Coronary artery (tissue), 2 donors: ENCODE results near the gene GDAP2.

ENCODE experiments used
- DNase-seq: peaks from one replicate; pipeline ENCODE4 v3.0.0-alpha.2; 2017; ENCODE audit warnings: low spot score
- H3K27ac ChIP-seq, 2 donors: fragments of 200-600 bp; sonication (generic); one replicate each; pipeline ENCODE4 v1.5.1; 2016 to 2019
- H3K4me3 ChIP-seq: fragments of 200-600 bp; sonication (generic); 2 replicates; pipeline ENCODE4 v1.5.1; 2016; ENCODE audit warnings: mild to moderate bottlenecking, moderate library complexity
- TF ChIP-seq, protein P1 (sequence below): fragments of 200-600 bp; sonication (generic); IDR thresholded peaks from one replicate; pipeline ENCODE4 v1.5.1; 2019; ENCODE audit warnings: antibody characterized with exemption

The GDAP2 gene

DNA sequence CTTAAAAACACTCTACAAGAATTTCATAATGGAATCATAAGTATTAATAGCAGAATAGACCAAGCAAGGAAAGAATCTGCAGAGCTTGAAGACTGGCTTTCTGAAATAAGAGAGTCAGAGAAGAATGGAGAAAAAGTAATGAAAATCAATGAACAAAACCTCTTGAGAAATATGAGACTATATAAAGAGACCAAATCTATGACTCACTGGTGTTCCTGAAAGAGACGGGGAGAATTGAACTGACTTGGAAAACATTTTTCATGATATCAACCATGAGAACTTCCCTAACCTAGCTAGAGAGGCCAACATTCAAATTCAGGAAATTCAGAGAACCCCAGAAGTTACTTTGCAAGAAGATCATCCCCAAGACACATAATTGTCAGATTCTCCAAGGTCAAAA lies 85.6 kb downstream of the GDAP2 start:
- Histone ChIP-seq H3K27ac (no peak overlapping the region), H3K4me3 (no peak overlapping the region)
- DNase-seq = no peak
- TF ChIP-seq, protein P1, sequence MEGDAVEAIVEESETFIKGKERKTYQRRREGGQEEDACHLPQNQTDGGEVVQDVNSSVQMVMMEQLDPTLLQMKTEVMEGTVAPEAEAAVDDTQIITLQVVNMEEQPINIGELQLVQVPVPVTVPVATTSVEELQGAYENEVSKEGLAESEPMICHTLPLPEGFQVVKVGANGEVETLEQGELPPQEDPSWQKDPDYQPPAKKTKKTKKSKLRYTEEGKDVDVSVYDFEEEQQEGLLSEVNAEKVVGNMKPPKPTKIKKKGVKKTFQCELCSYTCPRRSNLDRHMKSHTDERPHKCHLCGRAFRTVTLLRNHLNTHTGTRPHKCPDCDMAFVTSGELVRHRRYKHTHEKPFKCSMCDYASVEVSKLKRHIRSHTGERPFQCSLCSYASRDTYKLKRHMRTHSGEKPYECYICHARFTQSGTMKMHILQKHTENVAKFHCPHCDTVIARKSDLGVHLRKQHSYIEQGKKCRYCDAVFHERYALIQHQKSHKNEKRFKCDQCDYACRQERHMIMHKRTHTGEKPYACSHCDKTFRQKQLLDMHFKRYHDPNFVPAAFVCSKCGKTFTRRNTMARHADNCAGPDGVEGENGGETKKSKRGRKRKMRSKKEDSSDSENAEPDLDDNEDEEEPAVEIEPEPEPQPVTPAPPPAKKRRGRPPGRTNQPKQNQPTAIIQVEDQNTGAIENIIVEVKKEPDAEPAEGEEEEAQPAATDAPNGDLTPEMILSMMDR = no peak

GRCh38 chr1:117842408-117843170 lies 86.8 kb downstream of the GDAP2 start:
- H3K27ac ChIP-seq = no peak overlapping the region
- no peak for DNase-seq
- TF ChIP-seq, protein P1 = no peak
- H3K4me3 ChIP-seq = no peak overlapping the region

GRCh38 chr1:117841117-117841650 lies 88.2 kb downstream of the GDAP2 start:
- no peak overlapping the region for H3K4me3 ChIP-seq
- TF ChIP-seq, protein P1 = no peak
- no peak overlapping the region for H3K27ac ChIP-seq
- DNase-seq = no peak

DNA sequence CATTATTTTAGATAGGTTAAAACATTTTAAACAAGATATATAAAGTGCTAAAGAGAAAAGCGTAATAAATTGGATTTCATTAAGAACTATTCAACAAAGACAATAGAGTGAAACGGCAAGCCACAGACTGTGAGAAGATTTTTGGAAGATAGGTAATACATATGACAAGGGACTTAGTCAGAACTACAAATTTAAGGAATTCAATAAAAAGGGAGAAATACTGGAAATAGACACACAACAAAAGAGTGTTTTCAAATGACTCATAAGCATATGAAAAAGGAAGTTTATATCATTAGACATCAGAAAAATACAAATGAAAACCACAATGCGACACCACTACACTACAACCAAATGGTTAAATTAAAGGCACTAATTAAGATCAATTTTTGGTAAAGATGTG lies 90.5 kb downstream of the GDAP2 start:
- Histone ChIP-seq H3K4me3 (no peak overlapping the region), H3K27ac (no peak overlapping the region)
- DNase-seq = no peak
- TF ChIP-seq, protein P1 = no peak

- H3K4me3 ChIP-seq = no peak overlapping the region
- no peak overlapping the region for H3K27ac ChIP-seq
- no peak for DNase-seq
- TF ChIP-seq, protein P1 = no peak
Measured at GRCh38 chr1:117836069-117836468, 93.4 kb downstream of the GDAP2 start.

DNA sequence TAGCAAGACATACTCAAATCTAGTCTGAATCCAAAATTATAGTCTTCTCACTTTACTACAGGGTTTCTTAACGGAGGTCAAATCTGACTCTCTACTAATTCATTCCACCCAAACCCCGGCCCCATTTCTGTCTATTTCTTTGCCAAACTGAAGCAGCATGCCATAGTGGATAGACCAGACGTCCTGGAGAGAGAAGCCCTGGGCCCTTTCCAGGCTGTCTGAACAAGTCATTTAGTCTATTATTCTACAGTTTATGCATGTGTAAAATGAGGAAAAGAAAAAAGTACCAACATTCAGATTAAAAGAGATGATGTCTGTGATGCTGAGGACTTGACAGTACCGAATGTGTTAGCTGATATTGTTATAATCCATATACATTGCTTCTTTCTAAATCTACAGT lies 95.0 kb downstream of the GDAP2 start:
- no peak for DNase-seq
- no peak overlapping the region for H3K4me3 ChIP-seq
- H3K27ac ChIP-seq = no peak overlapping the region
- TF ChIP-seq, protein P1 = no peak

GRCh38 chr1:117832453-117832852 lies 97.0 kb downstream of the GDAP2 start:
- TF ChIP-seq, protein P1 = no peak
- Histone ChIP-seq H3K27ac (no peak overlapping the region), H3K4me3 (no peak overlapping the region)

More at GRCh38 chr1:117832453-117832852, 97.0 kb downstream of the GDAP2 start:
- DNase-seq = no peak
